Stimulated activated effector memory CD8-positive, alpha-beta T cell treated with anti-CD3 and anti-CD28 coated beads, Interleukin-12 subunit alpha, Interleukin-12 subunit beta, amount 100 ng/mL, for 72 hours (primary cell): ENCODE results near the gene WBP11.
"Not testable (repeated sequence)": the region's sequence is repeated elsewhere in the genome, so short reads cannot be mapped to it uniquely, and the experiment has no call there.

Experiments used
- ATAC-seq: fragments of 150-1000 bp; cut with Tn5 transposase; 2 replicates; pipeline ENCODE4 v1.10.0; 2021
- DNase-seq, 2 donors: peaks; one replicate each; pipeline ENCODE4 v3.0.0; 2021 to 2022; ENCODE audit warnings: low spot score in 2 of 2
- H3K27ac Mint-ChIP-seq: one replicate; pipeline ENCODE4 v1.8.0; 2022; ENCODE audit warnings: mild to moderate bottlenecking, mixed read lengths
- H3K36me3 Mint-ChIP-seq: one replicate; pipeline ENCODE4 v1.8.0; 2022; ENCODE audit warnings: mild to moderate bottlenecking, mixed read lengths
- H3K4me1 Mint-ChIP-seq: one replicate; pipeline ENCODE4 v1.8.0; 2022; ENCODE audit warnings: mixed read lengths
- H3K4me3 Mint-ChIP-seq: one replicate; pipeline ENCODE4 v1.8.0; 2022; ENCODE audit warnings: mild to moderate bottlenecking, mixed read lengths
- H3K9me3 Mint-ChIP-seq: one replicate; pipeline ENCODE4 v1.8.0; 2022; ENCODE audit warnings: mixed read lengths

WBP11 gene

DNA sequence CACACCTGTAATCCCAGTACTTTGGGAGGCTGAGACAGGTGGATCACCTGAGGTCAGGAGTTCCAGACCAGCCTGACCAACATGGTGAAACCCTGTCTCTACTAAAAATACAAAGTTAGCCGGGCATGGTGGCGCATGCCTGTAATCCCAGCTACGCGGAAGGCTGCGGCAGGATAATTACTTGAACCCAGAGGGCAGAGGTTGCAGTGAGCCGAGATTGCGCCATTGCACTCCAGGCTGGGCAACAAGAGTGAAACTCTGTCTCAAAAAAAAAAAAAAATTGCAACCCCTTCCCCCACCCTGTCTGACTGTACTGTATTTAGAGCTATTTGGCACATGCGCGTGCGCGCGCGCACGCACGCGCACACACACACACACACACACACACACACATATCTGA lies 66.8 kb downstream of the WBP11 start:
- not testable (repeated sequence) for H3K27ac Mint-ChIP-seq, H3K4me1 Mint-ChIP-seq, DNase-seq, H3K4me3 Mint-ChIP-seq, H3K36me3 Mint-ChIP-seq, H3K9me3 Mint-ChIP-seq, ATAC-seq
